ENCODE data around the gene RYR1.

RYR1 gene

GRCh38 chr19:38519168-38519567, 85.7 kb downstream of the RYR1 start:
- no peak for DNase-seq

GRCh38 chr19:38519988-38520387, 86.5 kb downstream of the RYR1 start:
- DNase-seq = no peak

GRCh38 chr19:38522915-38523314, 89.4 kb downstream of the RYR1 start:
- no peak for DNase-seq

GRCh38 chr19:38523319-38523718, 89.8 kb downstream of the RYR1 start:
- DNase-seq = no peak

- DNase-seq = no peak
Observed at GRCh38 chr19:38524369-38524768, 90.9 kb downstream of the RYR1 start.

GRCh38 chr19:38524994-38525634, 91.6 kb downstream of the RYR1 start:
- DNase-seq = no peak

- DNase-seq = no peak
Observed at GRCh38 chr19:38526430-38526829, 92.9 kb downstream of the RYR1 start.

GRCh38 chr19:38527466-38528136, 94.1 kb downstream of the RYR1 start:
- no peak for DNase-seq

GRCh38 chr19:38528213-38528755, 94.8 kb downstream of the RYR1 start:
- DNase-seq = no peak

GRCh38 chr19:38528931-38529330, 95.4 kb downstream of the RYR1 start:
- DNase-seq = no peak

GRCh38 chr19:38531515-38531914, 98.0 kb downstream of the RYR1 start:
- no peak for DNase-seq

- DNase-seq = no peak
Observed at GRCh38 chr19:38532939-38533338, 99.4 kb downstream of the RYR1 start.

- DNase-seq = no peak
Observed at GRCh38 chr19:38534574-38534973, 101.1 kb downstream of the RYR1 start.

- DNase-seq = no peak
Observed at GRCh38 chr19:38535212-38535611, 101.7 kb downstream of the RYR1 start.

GRCh38 chr19:38537071-38537936, 103.8 kb downstream of the RYR1 start:
- no peak for DNase-seq

GRCh38 chr19:38538386-38538785, 104.9 kb downstream of the RYR1 start:
- DNase-seq = no peak

GRCh38 chr19:38538793-38539528, 105.5 kb downstream of the RYR1 start:
- DNase-seq = no peak

- no peak for DNase-seq
Observed at GRCh38 chr19:38539751-38540150, 106.3 kb downstream of the RYR1 start.

GRCh38 chr19:38542040-38542439, 108.5 kb downstream of the RYR1 start:
- no peak for DNase-seq

- no peak for DNase-seq
Observed at GRCh38 chr19:38543286-38543806, 109.9 kb downstream of the RYR1 start.

- peak; percentile 4 for DNase-seq
Observed at GRCh38 chr19:38543807-38544568, 110.5 kb downstream of the RYR1 start.
